ENCODE results near the gene PLCD3.
A peak's percentile ranks its signal among the peaks of the same experiment; 100 is the strongest.

PLCD3 gene

GRCh38 chr17:45067637-45068036, 64.7 kb downstream of the PLCD3 start:
- no peak for DNase-seq (ENCODE audit: low read depth)

GRCh38 chr17:45063198-45063597, 69.1 kb downstream of the PLCD3 start:
- DNase-seq (ENCODE audit: low read depth) = no peak

GRCh38 chr17:45061606-45062205, 70.6 kb downstream of the PLCD3 start:
- no peak for DNase-seq (ENCODE audit: low read depth)

GRCh38 chr17:45060797-45061605, 71.3 kb downstream of the PLCD3 start, which contains the start of gene NMT1:
TSS of gene NMT1 (plus strand) at chr17:45061317. CDS start at chr17:45061330, 13 bp downstream.
- peak; percentile 87 for DNase-seq (ENCODE audit: low read depth)

- DNase-seq (ENCODE audit: low read depth) = no peak
Observed at GRCh38 chr17:45060382-45060796, 71.9 kb downstream of the PLCD3 start.

Measured in stimulated activated CD8-positive, alpha-beta memory T cell treated with anti-CD3 and anti-CD28 coated beads, Interleukin-12 subunit alpha, Interleukin-12 subunit beta, amount 100 ng/mL, for 1 hour (primary cell).